ENCODE measurements around the gene NELFA.
A peak's percentile ranks its signal among the peaks of the same experiment; 100 is the strongest.

Gene NELFA

DNA sequence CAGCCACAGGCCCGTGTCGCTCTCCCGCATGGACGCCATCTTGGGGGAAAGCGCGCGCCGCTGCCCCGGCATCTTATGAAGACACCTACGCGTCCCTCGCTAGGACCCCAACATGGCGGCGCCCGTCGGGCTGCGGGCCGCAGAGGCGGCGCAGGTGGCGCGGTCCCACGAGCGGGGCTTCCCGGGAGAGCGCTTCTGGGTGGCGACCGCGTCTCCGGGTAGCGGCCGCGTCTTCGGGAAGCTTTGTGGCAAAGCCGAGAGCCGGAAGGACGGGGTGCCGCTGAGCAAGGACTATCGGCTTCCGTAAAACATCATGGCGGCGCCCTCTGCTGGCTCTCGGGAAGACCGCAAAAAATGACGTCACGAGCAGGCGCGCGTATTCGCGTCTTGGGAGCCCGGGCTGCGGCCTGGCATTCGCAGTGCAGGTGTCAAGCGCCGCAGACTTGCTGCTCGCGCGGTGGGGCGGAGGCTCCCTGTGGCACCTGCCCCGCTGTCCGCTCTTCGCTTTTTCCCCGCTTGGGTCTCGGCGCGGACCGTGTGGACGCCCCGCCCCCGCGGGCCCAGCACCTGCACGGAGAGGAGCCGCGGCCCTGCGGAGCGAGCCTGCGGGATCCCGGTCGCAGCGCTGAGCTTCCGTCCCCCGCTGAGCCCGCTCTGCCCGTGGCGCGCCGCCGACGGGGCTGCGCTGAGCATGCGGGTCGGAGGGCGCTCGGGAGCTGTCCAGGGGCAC is at the start of gene NELFA:
Gene NELFA (minus strand): TSS at position 54 of the 730 bp plus-strand sequence. CDS start 15 bp downstream, at position 39.
- DNase-seq: peak; percentile 95

DNA sequence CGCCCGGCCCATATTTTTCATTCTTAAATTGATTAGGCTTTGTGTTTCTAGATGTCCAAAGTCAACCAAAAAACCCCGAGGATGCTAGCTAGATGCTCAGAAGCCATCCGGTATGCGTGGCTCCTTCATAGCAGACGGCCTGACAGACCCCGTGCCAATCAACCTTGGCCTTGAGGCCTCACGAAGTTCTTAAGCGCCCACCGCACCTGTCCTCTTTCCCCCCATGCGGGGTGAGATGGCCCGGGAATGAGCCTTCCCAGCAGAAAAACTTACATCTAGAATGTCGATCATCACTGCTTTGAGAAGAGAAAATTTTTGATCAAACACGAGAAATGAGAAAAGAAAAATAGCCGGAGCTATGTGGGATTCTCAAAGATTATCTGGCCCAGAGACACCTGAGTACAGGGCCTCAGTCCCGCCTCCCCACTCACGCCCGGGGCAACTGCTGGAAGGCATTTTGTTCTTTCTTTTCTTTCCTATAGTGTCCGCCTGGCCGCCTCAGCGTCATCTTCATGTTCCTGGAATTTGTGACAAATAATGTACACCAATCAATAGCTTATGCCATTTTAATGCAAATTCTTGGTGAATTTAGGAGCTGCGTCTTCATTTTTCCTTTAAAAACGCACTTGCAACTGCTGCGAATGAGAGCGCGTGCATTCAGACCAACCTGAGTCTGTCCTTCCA is 48.8 kb upstream of the NELFA start:
- no peak for DNase-seq

DNA sequence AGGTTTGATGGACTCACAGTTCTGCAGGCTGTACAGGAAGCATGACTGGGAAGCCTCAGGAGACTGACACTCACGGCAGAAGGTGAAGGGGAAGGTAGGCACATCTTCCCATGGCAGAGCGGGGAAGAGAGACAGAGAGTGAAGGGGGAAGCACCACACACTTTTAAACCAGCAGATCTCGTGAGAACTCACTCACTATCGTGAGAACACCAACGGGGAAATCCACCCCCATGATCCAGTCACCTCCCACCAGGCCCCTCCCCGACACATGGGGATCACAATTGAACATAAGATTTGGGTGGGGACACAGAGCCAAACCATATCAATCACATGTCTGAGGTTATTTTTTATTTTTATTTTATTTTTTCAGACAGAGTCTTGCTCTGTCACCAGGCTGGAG is 45.4 kb upstream of the NELFA start:
- DNase-seq: no peak

DNA sequence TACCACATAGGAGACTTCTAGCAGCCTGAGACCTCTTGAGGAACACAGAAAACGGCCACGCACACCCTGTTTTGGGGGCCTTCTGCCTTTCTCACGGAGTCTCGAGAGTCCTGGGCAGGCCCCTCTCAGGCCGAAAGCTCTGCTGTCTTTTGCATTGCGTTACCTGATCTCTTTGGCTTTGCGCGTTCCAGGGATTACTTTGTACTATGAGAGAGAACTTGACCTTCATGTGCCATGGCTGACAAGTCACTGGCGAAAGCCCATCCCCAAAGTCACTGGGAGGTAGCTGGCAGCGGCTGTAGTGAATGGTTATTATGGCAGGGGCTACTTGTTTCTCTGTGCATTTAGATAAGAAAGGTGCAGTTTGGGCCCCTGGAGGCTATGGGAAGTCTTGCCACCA is 42.3 kb upstream of the NELFA start:
- no peak for DNase-seq

DNA sequence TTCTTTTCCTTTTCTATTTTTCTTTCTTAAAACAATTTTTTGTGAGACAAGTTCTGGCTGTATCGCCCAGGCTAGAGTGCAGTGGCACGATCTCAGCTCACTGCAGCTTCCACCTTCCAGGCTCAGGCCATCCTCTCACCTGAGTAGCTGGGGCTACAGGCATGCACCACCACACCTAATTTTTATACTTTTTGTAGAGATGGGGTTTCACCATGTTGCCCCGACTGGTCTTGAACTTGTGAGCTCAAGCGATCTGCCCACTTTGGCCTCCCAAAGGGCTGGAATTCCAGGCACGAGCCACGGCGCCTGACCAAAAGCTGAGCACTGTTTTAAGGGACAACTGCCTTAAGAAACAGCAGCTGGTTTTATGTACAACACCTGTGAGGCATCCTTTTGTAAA is 41.0 kb upstream of the NELFA start:
- no peak for DNase-seq

DNA sequence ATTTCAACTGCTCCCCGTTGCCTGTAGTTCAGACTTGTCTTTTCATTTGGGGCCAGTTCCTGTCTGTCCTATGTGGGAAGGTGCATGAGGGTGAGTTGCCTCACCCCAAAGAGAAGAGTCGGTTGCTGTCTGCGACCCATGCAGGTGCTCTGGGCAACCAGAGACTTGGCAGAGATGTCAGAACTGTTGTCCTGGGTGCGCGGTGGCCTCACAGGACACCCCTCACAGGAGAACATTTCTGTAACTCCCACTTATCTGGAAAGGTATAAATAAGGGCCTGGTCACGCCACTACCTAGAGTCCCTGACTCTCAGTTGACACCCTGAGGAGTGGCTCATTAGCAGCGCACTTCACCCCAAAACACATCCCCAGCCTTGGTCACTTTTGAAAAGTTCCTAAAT is 40.6 kb upstream of the NELFA start:
- DNase-seq: no peak

DNA sequence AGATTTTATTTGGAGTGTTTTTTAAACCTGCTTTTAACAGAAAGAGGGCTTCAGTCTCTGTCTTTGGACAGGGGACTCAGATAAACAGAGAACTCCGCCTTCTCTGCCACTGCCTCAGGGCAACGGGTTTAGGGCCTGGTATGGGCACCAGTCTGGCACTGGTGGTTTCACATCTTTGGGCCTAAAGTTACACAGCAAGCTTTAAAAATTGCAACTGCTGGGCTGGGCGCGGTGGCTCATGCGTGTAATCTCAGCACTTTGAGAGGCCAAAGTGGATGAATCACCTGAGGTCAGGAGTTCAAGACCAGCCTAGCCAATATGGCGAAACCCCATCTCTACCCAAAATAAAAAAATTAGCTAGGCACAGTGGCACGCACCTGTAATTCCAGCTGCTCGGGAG is 40.1 kb upstream of the NELFA start:
- no peak for DNase-seq

DNA sequence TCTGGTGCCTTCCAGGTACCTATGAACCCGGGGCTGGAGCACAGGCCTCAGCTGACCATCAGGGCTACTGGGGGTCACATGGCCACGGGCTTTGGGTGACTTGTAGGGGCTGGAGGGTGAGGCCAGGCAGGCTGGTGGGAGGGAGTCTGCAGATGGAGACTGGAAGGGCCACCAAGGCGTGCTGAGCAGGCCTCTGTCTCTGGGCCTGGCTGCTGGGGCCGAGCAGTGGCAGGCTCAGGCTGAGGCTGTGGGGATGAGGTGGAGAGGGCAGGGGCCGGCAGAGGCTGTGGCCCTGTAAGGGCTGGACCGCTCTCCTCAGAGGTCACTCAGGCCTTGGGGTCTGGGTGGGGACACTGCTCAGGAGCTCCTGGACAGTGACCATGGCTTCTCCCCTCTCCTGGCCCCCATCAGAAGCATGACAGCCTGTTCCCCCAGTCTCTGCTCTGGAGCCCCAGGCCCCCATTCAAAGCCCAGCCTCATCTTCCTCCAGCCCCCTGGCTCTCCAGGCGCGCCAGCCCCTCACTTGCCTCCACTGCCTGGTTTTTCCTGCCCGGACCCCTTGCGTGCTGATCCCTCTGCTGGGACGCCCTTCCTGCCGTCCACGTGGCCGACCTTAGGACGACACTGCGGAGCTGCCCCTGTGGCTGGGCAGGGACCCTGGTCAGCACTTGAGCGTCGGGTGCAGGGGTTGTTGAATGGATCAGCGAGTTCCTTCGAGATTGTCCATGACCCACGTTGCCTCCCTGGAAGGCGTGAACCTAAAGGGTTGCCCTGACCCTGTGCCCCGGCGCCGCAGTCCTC is 39.2 kb upstream of the NELFA start:
- no peak for DNase-seq

DNA sequence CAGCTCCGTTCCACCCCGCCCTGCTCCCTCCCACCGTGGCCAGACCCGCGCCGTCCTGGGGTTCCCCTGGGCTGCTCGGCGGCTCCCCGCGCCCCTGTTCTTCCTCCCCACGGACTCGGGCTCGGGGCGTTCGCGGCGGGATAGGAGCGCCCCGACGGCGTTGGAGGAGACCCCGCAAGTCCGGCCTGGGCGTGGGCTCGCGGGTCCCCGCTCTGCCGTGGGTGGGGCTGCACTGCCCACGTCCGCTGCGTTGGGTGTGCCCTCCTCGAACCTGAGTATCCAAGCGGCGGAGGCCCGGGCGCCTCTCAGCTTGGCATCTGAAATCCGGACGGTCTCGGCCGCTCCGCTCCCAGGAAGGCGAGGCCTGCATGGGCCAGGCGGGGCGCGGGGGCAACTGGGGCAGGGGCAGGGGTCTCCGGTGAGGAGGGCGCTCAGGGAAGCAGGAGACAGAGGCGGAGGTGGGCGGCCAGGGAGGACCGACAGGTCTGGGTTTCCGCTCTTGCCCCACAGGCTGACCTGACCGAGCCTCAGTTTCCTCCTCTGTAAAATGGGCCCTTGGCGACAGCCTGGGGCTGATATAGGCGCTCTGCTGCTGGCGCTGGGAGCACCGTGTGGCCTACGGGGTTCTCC is 38.4 kb upstream of the NELFA start:
- no peak for DNase-seq

DNA sequence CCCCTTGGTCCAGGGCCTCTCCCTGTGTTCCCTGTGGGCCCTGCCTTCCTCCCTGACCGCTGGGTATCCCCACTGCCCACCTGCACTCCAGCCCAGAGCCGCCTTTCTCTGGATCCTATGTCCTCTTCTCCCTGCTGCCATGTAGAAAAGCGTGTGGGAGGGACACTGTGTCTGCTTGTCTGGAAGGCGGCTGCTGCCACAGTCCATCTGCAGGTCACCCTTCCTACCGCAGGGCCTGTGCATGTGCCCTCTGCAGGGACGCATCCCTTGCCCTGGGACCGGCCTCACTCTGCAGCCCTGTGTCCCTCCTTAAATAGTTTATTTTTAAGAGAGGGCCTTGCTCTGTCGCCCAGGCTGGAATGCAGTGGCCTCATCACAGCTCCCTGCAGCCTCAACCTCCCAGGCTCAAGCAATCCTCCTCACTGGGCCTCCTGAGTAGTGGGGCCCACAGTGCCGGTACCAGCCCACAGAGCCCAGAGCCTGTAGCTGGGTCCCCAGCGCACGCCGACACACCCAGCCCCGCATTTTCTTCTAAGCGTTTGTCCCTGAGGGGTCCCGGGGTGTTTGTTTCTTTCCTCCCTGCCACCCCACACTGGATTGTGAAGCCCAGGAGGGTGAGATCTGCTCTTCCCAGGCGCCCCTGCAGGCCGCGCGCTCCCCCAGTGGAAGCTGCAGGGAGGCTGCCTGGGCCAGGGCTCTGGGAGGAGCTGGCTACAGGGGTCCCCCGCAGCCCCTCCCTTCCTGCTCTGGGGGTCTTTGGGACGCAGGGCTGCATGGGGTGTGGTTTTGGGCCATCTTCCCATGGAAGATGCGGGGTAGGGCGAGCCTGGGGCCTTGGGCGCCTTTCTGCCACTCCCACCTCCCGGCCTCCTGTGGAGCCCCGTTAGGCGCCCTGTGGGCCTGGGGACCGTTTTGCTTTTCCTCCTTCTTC is 37.5 kb upstream of the NELFA start:
- no peak for DNase-seq

DNA sequence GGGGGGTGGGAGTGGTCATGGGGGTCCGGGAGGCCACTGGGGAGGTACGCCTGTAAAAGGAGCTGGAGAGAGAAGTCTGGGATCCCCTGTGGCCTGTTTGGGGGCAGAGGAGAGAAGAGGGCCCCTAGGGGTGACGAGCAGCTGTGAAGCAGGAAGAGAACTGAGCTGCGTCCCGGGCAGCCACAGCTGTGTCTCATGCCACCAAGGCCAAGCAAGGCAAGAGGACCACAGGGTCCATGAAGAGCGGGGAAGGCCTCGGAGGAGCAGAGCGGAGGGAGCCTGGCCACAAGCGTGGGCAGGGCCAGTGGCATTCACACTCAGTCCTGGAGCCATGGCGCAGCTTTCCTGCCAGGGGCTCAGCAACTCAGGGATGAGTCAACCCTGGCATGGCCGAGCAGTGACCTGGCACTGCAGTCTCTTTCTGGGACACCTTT is 36.8 kb upstream of the NELFA start:
- no peak for DNase-seq

DNA sequence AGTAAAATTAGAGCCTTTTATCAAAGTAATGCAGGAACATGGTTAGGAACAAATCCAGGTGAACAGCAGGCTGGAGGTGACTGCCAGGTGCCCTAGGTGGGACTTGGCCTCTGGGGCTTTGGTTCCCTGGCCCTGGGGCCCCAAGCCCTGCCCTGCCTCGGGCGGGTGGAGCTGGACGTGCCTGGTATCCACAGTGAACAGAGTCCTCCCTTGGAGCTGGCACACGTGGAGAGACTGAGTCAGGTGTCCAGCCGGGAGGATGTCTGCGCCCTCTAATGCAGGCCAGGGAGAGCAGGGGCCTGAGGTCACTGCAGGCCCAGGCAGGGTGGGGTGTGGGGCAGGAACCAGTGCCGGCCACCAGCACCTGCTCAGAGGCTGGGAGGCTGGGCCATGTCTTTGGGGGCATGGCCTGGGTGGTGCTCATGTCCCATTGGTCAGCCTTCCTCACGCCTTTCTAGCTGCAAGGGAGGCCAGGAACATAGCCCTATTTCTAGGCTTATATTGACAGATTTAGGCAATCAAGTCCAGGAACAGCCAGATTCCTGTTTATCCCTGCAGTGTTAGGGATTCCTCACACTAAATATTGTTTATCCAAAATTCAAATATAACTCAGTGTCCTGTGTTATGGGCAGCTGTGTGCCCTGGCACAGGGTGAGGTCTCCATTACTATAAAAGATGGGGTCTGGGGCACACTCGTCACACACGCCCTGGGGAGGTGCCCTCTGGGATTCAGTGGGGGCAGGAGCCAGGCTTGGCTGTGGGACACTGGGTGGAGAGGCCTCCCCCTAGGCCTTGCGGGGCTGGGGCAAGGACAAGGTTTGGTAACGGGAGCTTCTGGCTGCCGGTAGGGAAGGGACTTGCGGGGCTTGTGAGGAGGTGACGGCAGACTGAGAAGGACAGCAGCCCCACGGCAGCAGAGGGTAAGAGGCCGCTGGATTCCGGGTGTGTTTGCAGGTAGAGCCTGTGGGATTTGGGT is 36.1 kb upstream of the NELFA start:
- DNase-seq: no peak

DNA sequence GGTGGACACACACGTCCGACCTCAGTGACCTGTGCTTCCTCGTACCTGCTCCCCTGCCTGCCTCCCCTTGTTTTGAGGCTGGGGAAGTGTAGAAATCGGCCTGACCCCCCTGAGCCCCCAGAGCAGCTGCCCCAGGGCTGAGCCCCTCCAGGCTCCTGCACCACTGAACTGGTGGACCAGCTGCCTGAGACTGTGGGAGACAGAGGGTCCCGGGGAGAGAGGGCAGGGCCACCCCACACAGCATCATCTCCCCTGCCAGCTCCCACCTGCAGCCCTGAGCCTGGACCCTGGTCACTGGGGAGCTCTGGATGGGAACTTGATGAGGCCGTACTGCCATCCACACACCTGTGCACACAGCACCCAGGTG is 35.3 kb upstream of the NELFA start:
- DNase-seq: no peak

DNA sequence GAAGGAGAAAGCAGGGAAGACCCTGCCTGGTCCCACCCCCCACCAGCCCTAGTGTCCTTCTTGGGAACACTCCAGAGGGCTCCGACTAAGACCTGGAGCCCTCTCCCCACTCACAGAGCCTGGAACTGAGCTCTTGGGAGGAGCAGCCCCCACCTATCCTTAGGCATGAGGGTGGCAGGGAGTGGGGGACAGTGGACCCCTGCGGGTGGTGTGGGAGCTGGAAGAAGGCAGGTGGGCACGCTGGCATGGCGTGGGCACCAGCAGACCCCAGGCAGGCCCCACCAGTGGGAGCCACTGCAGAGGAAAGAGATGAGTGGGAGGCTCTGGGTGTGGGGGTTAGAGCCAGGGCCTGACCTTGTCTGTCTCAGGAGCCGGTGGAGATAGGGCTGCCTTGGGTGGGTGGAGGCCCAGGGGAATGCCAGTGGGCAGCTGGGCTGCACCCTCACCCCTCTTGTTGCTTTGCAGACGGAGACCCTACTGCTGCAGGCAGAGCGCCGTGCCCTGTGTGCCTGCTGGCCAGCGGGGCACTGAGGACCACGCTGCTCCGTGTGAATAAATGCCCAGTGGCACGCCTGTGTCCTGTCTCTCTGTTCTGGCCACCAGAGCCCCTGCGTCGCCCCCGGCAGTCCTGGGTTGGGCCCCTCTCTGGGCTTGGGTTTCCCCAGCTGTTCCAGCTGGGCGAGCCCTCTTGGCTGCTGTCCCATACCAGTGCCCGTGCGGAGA is 34.8 kb upstream of the NELFA start:
- DNase-seq: no peak

DNA sequence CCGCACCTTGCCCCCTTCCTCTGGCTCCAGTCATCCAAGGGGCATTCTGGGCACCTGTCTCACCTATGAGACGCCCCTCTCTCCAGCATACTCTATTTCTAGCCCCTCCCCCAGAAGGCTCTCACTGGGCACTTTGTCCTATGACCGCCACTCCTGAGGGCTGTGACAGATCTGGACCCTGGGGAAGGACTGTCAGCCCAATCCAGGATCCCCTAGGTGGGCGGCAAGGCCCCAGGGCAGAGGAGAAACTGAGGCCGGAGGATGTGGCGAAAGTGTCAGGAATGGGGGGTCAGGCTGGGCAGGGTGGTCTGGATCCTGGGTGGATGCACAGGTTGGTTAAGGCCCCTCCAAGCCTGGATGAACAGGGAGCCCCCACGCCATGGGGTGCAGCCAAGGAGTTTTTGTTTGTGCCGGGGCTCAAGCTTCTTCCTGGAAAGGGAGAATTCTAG is 34.2 kb upstream of the NELFA start:
- DNase-seq: no peak

DNA sequence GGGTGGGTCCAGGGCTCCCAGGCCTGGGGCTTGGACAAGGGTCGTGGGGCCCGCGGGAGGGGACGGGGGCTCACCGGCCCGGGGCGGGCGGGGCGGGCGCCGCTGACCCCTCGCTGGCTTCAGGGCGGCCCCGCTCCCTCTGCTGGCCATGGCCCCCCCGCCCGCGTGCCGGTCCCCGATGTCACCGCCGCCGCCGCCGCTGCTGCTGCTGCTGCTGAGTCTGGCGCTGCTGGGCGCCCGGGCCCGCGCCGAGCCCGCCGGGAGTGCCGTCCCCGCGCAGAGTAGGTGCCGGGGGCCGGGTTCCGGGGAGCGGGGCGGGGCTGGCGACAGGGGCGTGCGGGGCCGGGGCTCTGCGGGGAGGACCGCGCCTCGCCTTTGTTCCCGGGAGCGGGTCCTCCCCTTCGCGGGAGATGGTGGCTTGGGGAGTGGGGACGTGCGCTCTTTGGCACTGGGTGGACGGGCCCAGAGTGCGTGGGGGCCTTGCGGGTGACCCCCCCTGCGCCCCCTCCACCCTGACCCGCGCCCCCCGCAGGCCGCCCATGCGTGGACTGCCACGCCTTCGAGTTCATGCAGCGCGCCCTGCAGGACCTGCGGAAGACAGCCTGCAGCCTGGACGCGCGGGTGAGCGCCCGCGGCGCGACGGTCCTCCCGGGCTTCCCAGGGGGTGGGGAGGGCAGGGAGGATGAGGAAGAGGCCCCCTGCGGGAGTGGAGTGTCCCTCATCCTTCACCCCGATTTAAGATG is 33.6 kb upstream of the NELFA start:
- DNase-seq: no peak

DNA sequence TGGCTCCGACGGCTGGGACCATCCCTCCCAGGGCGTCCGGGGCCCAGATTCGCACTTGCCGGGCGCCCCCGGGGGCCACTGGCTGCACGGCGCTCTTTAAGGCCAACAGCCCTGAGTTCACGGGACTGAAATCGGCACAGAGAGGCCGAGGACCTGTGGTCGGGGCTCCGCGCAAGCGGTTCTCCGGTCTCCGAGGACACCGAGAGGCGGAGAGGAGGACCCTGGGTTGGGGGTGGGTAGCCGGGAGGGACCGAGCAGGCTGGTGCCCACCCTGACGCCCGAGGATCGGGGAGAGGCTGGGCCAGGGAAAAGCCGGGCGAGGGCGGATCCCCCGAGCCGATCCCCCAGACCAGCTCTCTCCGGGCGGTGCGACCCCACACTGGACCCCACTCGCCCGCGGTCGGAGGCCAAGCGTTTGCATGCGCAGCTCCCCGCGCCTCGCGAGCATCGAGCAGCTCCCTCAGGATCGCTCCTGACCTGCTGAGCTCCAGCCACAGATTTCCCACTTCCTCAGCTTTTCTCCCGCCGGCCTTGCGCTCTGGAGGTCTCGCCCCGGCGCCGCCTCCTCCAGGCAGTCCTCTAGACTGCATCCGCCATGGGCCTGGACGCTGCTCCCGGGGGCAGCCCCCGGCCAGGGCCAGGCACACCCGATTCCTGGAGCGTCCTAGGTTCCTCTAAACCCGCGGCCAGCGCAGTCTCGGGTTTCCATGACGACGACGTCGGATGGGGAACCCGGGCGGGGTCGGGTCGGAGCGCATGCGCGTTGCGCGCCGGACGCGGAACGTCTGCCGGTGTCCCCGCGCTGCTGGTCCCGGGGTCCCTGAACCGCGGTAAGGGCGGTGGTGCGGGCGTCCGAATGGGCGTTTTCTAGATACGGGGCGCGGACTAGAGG is 32.7 kb upstream of the NELFA start:
- peak; percentile 78 for DNase-seq

All from hematopoietic multipotent progenitor cell treated with erythropoietin and hydrocortisone succinate and interleukin-3 and kit ligand, for 8 days (in vitro differentiated cells).